Measurements from ENCODE around the gene FAM110A.

The FAM110A gene

GRCh38 chr20:818001-818664 is 15.4 kb upstream of the FAM110A start:
- Histone ChIP-seq H3K9me2 (replicated peaks; ENCODE audit: low read depth, low read length) (no peaks in the 10 kb centered on the region), H3K9me3 (ENCODE audit: insufficient read depth, low read depth, low read length) (no peaks in the 10 kb centered on the region), H3K79me2 (ENCODE audit: insufficient read depth, low read length) (no peaks in the 10 kb centered on the region), H3K4me1 (ENCODE audit: insufficient read depth, low read length, poor library complexity, severe bottlenecking) (no peaks in the 10 kb centered on the region), H4K20me1 (ENCODE audit: insufficient read depth, low read length, poor library complexity, severe bottlenecking) (no peaks in the 10 kb centered on the region), H3K4me3 (ENCODE audit: low read length, poor library complexity, severe bottlenecking) (no peak overlapping the region), H3F3A (ENCODE audit: low read depth) (no peaks in the 10 kb centered on the region), H3K36me3 (ENCODE audit: insufficient read depth, low read length) (no peaks in the 10 kb centered on the region), H3K4me2 (ENCODE audit: low read depth, low read length, poor library complexity, severe bottlenecking) (no peak overlapping the region), H3K27me3 (ENCODE audit: insufficient read depth, low read length, poor library complexity, severe bottlenecking) (no peaks in the 10 kb centered on the region), H2AFZ (ENCODE audit: low read length) (no peak overlapping the region), H3K9ac (ENCODE audit: low read depth, low read length, poor library complexity, severe bottlenecking) (no peak overlapping the region)
- TF ChIP-seq EZH2phosphoT487 (IDR thresholded peaks at IDR 0.05; ENCODE audit: borderline replicate concordance) (no peak), CTCF (conservative IDR thresholded peaks at IDR 0.05; ENCODE audit: low read length) (no peak)

- no peak overlapping the region for H3K4me2 ChIP-seq (ENCODE audit: low read depth, low read length, poor library complexity, severe bottlenecking)
- TF ChIP-seq EZH2phosphoT487 (IDR thresholded peaks at IDR 0.05; ENCODE audit: borderline replicate concordance) (no peak), CTCF (conservative IDR thresholded peaks at IDR 0.05; ENCODE audit: low read length) (no peak)
- H3K79me2 ChIP-seq (ENCODE audit: insufficient read depth, low read length): no peaks in the 10 kb centered on the region
- H2AFZ ChIP-seq (ENCODE audit: low read length): no peak overlapping the region
- H3K27me3 ChIP-seq (ENCODE audit: insufficient read depth, low read length, poor library complexity, severe bottlenecking): no peaks in the 10 kb centered on the region
- H3K9me2 ChIP-seq (replicated peaks; ENCODE audit: low read depth, low read length): no peaks in the 10 kb centered on the region
- no peak overlapping the region for H3K9ac ChIP-seq (ENCODE audit: low read depth, low read length, poor library complexity, severe bottlenecking)
- H3K9me3 ChIP-seq (ENCODE audit: insufficient read depth, low read depth, low read length): no peaks in the 10 kb centered on the region
- no peaks in the 10 kb centered on the region for H4K20me1 ChIP-seq (ENCODE audit: insufficient read depth, low read length, poor library complexity, severe bottlenecking)
- H3K36me3 ChIP-seq (ENCODE audit: insufficient read depth, low read length): no peaks in the 10 kb centered on the region
- no peaks in the 10 kb centered on the region for H3F3A ChIP-seq (ENCODE audit: low read depth)
- no peak overlapping the region for H3K4me3 ChIP-seq (ENCODE audit: low read length, poor library complexity, severe bottlenecking)
- no peaks in the 10 kb centered on the region for H3K4me1 ChIP-seq (ENCODE audit: insufficient read depth, low read length, poor library complexity, severe bottlenecking)
Measured at GRCh38 chr20:819680-820322, 13.7 kb upstream of the FAM110A start.

- H3K27me3 ChIP-seq (ENCODE audit: insufficient read depth, low read length, poor library complexity, severe bottlenecking): no peaks in the 10 kb centered on the region
- H3K9ac ChIP-seq (ENCODE audit: low read depth, low read length, poor library complexity, severe bottlenecking): no peak overlapping the region
- peaks cover under 1% of the 10 kb centered on the region for H3K4me1 ChIP-seq (ENCODE audit: insufficient read depth, low read length, poor library complexity, severe bottlenecking)
- no peak overlapping the region for H3K4me2 ChIP-seq (ENCODE audit: low read depth, low read length, poor library complexity, severe bottlenecking)
- TF ChIP-seq EZH2phosphoT487 (IDR thresholded peaks at IDR 0.05; ENCODE audit: borderline replicate concordance): no peak
- TF ChIP-seq CTCF (conservative IDR thresholded peaks at IDR 0.05; ENCODE audit: low read length): no peak
- H3K9me2 ChIP-seq (replicated peaks; ENCODE audit: low read depth, low read length): no peaks in the 10 kb centered on the region
- no peaks in the 10 kb centered on the region for H3K79me2 ChIP-seq (ENCODE audit: insufficient read depth, low read length)
- H3F3A ChIP-seq (ENCODE audit: low read depth): no peaks in the 10 kb centered on the region
- no peaks in the 10 kb centered on the region for H3K36me3 ChIP-seq (ENCODE audit: insufficient read depth, low read length)
- H4K20me1 ChIP-seq (ENCODE audit: insufficient read depth, low read length, poor library complexity, severe bottlenecking): no peaks in the 10 kb centered on the region
- no peaks in the 10 kb centered on the region for H3K9me3 ChIP-seq (ENCODE audit: insufficient read depth, low read depth, low read length)
- H2AFZ ChIP-seq (ENCODE audit: low read length): no peak overlapping the region
- H3K4me3 ChIP-seq (ENCODE audit: low read length, poor library complexity, severe bottlenecking): no peak overlapping the region
Measured at GRCh38 chr20:820323-820953, 13.1 kb upstream of the FAM110A start.
